LNCAP (cell line): ENCODE measurements around the gene NCKAP5L.

ENCODE experiments used
- CTCF ChIP-seq: fragments of 450-650 bp; IDR thresholded peaks from 2 replicates; pipeline ENCODE4 v1.5.1; 2017; ENCODE audit warnings: mild to moderate bottlenecking

Gene NCKAP5L

GRCh38 chr12:49748800-49749199 is 79.4 kb downstream of the NCKAP5L start:
- no peak for TF ChIP-seq CTCF

- TF ChIP-seq CTCF, result no peak
Measured at GRCh38 chr12:49748306-49748705, 79.9 kb downstream of the NCKAP5L start.

- no peak for TF ChIP-seq CTCF
Measured at GRCh38 chr12:49744363-49744885, 83.8 kb downstream of the NCKAP5L start.

- no peak for TF ChIP-seq CTCF
Measured at GRCh38 chr12:49741882-49742620, 86.2 kb downstream of the NCKAP5L start.
